HG03103 (cell line): ENCODE results near the gene ATP8B4.

Experiments used
- ATAC-seq: cut with Tn5 transposase; IDR thresholded peaks from one replicate; pipeline ENCODE4 v1.9.1; 2021; ENCODE audit warnings: low read depth; ENCODE audit not compliant: unreplicated experiment

The ATP8B4 gene

DNA sequence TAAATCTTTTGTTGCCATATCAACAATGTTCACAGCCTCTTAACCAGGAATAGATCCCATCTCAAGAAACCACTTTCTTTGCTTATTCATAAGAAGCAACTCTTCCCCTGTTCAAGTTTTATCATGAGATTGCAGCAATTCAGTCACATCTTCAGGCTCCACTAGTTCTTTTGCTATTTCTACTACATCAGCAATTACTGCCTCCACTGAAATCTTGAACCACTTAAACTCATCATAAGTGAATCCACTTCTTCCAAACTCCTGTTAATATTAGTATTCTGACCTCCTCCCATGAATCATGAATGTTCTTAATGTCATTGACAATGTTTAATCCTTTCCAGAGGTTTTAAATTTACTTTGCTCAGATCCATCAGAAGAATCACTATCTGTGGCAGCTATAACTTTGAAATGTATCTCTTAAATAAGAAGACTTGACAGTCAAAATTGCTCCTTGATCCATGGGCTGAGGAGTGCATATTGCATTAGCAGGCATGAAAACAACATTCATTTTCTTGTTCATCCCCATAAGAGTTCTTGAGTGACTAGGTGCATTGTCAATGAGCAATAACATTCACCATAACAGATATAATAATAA is 292.3 kb downstream of the ATP8B4 start:
- no peak for ATAC-seq

DNA sequence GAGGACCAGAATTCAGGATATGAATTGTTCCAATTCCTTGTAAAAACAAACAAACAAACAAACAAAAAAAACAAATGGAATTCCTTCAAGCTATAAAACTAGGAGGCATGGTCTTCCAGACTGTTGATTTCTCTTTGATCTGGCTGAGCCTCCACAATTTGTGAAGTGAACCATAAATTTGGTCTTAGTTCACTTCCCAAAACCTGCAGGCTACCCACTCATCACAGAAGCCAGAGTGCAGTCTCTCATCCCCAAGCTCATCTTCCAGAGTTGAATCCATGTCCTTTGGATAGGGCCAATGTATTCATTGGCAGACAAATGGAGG is 294.3 kb downstream of the ATP8B4 start:
- no peak for ATAC-seq

DNA sequence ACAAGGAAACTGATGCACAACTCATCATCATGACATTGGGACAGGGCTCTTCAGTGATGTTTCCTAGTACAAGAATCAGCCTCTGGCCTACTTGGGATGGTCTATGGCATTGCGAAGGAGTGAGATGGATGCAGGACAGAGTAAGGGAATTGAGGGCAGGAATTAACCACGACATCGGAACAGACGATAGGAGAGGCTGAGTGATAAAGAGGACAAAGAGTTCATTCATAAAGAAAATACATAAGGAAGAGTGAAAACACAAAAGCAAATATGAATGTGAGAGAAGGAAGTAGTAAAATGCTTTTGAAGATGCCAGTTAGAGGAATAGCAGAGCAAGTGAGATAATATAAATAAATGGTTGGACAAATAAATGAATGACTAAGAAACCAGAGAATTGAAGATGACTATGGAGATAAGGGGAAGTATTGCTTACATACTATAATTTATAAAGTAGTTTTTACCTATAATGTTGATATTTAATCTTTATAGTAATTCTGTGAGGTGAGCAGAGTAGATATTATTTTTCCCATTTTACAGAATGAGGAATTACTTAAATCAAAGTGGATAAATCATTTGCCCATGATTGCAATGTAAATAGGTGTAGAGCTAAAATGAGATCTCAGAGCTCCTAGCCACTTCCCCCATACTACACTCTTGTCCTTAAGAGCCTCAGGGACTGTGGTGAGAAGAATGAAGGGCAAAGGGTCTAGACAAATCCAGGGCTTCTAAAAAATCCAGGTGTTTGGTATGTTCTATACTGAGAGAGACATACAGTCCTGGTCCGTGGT is 294.9 kb downstream of the ATP8B4 start:
- ATAC-seq, result no peak

GRCh38 chr15:49817100-49817499 is 301.9 kb downstream of the ATP8B4 start:
- ATAC-seq, result no peak

- ATAC-seq, result no peak
Observed at GRCh38 chr15:49815950-49816349, 303.1 kb downstream of the ATP8B4 start.

- ATAC-seq, result no peak
Observed at GRCh38 chr15:49815526-49815925, 303.5 kb downstream of the ATP8B4 start.

DNA sequence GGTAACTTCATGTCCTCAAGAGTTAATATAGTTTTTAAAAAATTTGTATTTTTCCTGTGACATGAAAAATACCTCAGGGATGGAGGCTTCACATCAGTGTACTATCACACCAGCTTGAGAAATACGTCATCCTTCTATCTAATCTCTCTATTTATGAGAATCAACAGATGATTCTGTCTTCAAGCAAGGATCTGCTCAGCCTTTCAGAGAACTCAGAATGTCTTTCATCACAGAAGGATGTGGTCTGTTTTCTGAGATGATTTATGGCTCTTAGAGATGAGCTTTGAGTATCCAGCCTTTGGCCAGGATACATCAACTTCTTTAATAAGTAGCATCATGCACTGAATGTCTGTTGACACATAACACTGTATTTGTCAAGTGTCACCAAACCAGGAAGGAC is 304.3 kb downstream of the ATP8B4 start:
- ATAC-seq, result no peak

DNA sequence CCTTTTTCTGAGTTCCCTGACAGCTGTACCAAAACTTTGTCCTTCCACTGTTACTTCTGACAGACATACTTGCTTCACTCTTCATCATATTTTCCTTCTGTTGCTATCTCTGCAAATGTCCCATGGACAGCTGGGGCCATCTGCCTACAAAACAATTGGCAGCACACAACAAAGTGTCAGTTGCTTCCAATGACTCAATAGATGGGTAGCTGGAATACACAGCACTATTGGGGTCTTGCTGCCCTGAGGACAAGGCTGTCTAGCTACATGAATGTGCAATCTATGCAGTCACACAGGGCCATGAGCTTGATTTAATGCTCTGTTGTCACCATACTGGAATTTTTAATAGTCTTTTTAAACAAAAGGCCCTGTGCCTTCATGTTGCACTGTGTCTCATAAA is 305.4 kb downstream of the ATP8B4 start:
- no peak for ATAC-seq

DNA sequence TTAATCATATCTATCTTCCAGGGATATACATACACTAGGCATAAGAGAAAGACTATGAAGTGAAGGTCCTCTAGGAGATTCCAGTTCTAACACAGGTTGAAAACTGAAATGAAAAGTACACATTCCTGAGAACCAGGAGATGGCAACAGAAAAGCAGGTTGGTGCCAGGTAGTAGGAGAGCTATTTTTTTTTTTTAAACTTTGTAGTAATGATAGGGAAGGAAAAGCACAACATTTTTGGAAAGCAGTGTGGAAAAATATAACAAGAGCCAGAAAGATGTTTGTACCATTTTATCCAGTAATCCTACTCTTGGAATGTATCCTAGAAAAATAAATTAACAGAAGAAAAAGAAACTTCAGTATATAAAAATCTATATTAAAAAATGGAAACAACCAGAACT is 308.3 kb downstream of the ATP8B4 start:
- no peak for ATAC-seq

DNA sequence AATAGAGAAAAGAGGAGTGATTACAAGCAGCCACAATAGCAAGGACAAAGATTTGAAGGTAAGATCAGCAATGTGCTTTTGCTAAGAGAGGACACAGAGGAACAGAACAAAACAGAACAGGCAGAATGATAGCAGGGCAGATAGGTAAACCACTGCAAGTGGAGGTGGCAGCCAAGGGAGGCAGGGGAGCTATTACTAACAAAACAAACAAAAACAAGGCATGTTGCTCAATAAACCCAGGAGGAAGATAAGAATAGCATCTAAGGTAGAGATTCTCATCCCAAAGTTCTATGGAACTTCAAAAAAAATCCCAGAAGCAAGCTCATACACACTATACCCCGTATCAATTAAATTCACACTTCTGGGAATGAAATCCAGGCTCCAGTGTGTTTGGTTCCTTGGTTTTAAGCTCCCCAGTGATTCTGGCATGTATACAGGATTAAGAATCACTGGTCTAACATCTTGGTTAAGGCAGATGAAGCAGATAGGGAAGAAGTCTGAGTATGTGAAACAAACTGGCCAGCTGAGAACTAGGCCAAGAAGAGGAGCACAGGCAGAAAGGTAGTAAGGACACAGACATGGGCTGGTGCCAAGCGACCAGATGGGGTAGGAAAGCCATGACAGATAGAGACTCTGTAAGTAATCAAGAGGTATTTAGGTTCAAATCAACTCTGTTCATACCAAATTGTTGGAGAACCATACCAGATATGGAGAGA is 309.0 kb downstream of the ATP8B4 start:
- ATAC-seq, result no peak

DNA sequence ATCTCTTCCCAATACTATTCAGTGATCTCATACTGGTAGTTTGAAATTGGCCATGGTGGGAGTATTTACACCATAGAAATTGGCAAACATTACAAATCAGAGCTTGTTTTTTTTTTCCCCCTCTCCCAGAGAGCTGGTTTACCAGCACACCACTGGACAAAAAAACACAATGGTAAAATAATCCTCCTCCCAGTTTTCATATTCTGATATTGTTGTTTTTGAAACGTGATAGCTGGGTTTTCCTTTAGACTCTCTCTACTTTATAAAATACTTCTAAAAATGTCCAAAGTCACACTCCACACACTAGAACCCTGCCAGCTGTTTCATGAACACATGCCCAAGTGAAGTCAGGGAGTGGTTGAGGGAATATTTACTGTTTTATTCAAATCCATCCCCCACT is 310.7 kb downstream of the ATP8B4 start:
- no peak for ATAC-seq
